Measurements from ENCODE around the gene SLC27A1. TPM values are rescaled to one million over a fixed set of nuclear protein-coding genes. Genes with fewer than 3 reads are reported as not detected.
"Not testable (repeated sequence)": the region's sequence is repeated elsewhere in the genome, so short reads cannot be mapped to it uniquely, and the experiment has no call there.

Gene SLC27A1
- total RNA-seq, 1 experiment from 2014 or later, result 12.2 TPM

DNA sequence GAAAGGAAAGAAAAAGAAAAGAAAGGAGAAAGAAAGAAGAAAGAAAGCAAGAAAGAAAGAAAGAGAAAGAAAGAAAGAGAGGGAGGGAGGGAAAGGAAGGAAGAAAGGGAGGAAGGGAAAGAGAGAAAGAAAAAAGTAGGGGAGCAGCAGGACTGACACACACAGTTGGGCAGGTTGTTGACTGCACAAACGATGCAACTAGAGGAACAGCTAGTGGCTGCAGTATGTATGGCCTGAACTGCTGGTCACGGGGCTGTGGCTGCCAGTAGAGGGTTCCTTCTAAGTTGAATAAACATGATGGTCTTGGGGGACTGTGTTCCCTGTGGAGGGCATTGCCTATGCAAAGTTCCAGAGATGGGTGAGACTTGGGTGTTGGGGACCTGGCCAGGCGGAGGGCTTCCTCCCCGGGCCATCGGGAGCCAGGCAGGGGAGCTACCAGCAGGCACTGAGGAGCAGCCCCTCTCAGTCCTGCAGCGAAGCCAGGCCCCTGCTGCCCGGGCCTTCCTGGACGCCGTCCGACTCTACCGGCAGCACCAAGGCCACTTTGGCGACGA, 68.4 kb downstream of the SLC27A1 start:
- DNase-seq (ENCODE audit: low read depth), result no peak

GRCh38 chr19:17539238-17540117, 69.2 kb downstream of the SLC27A1 start:
- DNase-seq (ENCODE audit: low read depth), result peak; percentile 90

GRCh38 chr19:17540174-17540573, 69.8 kb downstream of the SLC27A1 start:
- DNase-seq (ENCODE audit: low read depth), result no peak

- DNase-seq (ENCODE audit: low read depth), result no peak
Observed at GRCh38 chr19:17541184-17541759, 70.9 kb downstream of the SLC27A1 start.

DNA sequence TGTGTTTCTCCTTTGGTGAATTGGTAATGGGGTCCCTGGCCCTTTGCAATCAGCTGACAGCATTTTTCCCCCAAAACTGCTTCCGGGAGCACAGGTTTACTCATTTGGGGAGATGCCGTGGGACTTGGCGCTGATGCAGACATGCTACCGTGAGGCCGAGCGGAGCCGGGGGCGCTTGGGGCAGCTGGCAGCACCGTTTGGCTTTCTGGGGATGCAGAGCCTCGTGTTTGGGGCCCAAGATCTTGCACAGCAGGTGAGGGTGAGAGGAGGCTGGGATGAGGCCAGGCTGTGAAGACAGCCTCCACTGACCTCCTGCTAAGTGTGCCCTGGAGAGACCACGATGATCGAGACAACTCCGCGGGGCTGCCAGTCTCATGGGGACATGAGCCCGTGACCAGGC, 71.7 kb downstream of the SLC27A1 start:
- DNase-seq (ENCODE audit: low read depth), result no peak

DNA sequence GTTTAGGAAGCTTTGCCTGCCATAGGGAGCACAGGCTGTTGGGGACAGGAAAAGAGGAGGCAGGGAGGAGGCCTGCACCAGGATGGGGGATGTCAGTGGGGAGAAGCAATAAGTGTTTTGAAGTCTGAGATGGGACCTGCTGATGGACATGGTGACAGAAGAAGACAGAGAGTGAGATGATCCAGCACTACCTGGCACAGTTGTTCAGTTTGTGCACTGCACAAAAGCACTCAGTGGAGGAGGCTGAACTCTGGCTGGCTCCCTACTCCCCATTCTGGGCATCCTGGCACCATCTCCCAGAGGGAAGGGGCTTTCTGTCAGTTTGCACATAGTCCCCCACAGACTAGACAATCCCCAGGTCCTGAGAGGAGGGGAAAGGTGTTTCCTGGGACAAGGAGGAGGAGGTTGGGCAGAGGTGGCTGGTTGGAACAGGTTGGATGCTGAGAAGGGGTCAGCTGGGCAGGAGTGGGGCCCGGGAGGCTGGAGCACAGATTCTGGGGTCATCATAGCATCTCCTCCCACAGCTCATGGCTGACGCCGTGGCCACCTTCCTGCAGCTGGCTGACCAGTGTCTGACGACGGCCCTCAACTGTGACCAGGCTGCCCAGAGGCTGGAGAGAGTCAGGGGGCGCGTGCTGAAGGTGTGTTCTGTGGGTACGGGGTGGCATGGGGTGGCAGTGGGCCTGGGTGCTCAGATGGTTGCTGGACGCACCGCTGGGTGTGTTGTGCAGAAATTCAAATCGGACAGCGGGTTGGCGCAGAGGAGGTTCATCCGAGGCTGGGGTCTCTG, 72.7 kb downstream of the SLC27A1 start:
- DNase-seq (ENCODE audit: low read depth), result no peak

DNA sequence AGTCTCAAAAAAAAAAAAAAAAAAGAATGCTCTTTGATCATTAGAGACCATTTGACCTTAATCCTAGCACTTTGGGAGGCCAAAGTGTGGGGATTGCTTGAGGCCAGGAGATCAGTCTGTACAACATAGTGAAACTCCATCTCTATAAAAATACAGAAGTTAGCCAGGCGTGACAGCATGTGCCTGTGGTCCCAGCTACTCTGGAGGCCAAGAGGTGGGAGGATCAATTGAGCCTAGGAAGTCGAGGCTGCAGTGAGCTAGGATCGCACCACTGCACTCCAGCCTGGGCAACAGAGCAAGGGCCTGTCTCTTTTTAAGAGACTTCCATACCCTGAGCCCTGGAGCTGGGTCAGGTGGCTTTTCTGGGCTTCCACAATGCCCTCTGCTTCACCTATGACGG, 73.7 kb downstream of the SLC27A1 start:
- DNase-seq (ENCODE audit: low read depth), result no peak

DNA sequence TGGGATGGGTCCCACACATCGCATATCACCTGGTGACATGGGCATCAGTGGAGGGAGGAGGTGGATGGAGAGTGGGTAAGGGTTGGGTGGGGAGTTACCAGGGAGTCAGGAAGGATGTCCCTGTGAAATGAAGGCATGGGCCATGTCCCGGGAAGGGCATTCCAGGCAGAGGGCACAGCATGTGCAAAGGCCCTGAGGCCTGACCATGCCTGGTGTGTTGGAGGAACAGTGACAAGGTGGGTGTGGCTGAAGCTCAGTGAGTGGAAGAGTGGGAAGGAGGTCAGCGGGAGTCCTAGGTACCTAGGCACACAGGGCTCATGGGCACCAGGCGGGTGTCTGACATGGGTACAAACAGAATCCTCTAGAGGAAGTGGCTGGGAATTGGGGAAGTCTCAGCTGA, 74.1 kb downstream of the SLC27A1 start:
- no peak for DNase-seq (ENCODE audit: low read depth)

GRCh38 chr19:17548145-17548544, 77.8 kb downstream of the SLC27A1 start:
- no peak for DNase-seq (ENCODE audit: low read depth)

- no peak for DNase-seq (ENCODE audit: low read depth)
Observed at GRCh38 chr19:17549085-17549740, 78.9 kb downstream of the SLC27A1 start.

GRCh38 chr19:17550076-17550667, 79.8 kb downstream of the SLC27A1 start:
- no peak for DNase-seq (ENCODE audit: low read depth)

- DNase-seq (ENCODE audit: low read depth), result not testable (repeated sequence)
Observed at GRCh38 chr19:17552735-17553134, 82.4 kb downstream of the SLC27A1 start.

DNA sequence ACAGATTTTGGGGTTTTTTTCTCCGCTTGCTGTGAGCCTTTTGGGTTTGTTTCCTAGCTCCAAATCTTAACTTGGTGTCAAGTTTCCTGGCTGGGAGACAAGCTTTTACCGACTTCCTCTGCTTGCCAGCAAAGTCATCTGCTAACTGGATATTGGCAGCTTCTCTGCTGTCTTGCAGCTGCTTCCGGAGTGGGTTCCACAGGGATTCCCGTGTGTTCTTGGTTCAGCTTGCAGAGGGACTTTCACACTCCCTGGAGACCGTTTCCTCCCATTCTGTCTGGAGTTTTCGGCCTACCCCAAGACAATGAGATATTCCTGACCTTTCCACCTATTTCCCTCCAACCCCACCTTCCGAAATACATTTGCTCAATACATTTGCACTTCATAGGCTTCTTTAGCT, 82.9 kb downstream of the SLC27A1 start:
- DNase-seq (ENCODE audit: low read depth), result peak; percentile 91

GRCh38 chr19:17554968-17555479, 84.7 kb downstream of the SLC27A1 start:
- DNase-seq (ENCODE audit: low read depth), result no peak

DNA sequence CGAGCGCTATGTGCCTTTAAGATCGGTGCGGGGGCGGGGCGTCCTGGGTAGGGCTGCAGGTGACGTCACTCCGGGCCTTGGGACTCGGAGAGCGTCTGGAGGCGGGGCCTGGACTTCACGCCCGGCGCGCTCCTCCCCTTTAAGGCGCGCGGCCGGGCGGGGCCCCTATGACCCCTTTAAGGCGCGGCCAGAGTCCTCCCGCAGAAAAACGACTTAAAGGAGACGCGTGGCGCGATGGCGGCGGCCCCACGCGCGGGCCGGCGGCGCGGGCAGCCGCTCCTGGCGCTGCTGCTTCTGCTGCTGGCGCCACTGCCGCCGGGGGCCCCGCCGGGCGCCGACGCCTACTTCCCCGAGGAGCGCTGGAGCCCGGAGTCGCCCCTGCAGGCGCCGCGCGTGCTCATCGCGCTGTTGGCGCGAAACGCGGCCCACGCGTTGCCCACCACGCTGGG, 85.2 kb downstream of the SLC27A1 start, which contains the start of gene COLGALT1:
Gene COLGALT1 (plus strand): TSS at position 170 of the 449 bp plus-strand sequence. CDS start 65 bp downstream, at position 235.
- DNase-seq (ENCODE audit: low read depth), result peak; percentile 96

Other genes starting within 250 kb of the SLC27A1 start
- 7.9 and 9.7 TPM in 2 replicates for gene OCEL1, start 244.3 kb upstream of the SLC27A1 start, total RNA-seq (2014; rRNA removed; shearing (Covaris generic))
- 35.5 and 56.4 TPM in 2 replicates for gene NR2F6, start 224.6 kb upstream of the SLC27A1 start, total RNA-seq (2014; rRNA removed; shearing (Covaris generic))
- gene USHBP1, start 205.8 kb upstream of the SLC27A1 start, total RNA-seq (2014; rRNA removed; shearing (Covaris generic)), result not detected in 2 replicates
- 121 and 122 TPM in 2 replicates for gene BABAM1, start 203.1 kb upstream of the SLC27A1 start, total RNA-seq (2014; rRNA removed; shearing (Covaris generic))
- gene ANKLE1, start 188.6 kb upstream of the SLC27A1 start, total RNA-seq (2014; rRNA removed; shearing (Covaris generic)), result 0.69 and 0.71 TPM in 2 replicates
- 19.1 and 30.2 TPM in 2 replicates for gene ABHD8, start 167.1 kb upstream of the SLC27A1 start, total RNA-seq (2014; rRNA removed; shearing (Covaris generic))
- gene MRPL34, start 164.7 kb upstream of the SLC27A1 start, total RNA-seq (2014; rRNA removed; shearing (Covaris generic)), result 73.2 and 83.3 TPM in 2 replicates
- 40.5 and 50.3 TPM in 2 replicates for gene DDA1, start 161.0 kb upstream of the SLC27A1 start, total RNA-seq (2014; rRNA removed; shearing (Covaris generic))
- 3.5 and 5.6 TPM in 2 replicates for gene ANO8, start 135.7 kb upstream of the SLC27A1 start, total RNA-seq (2014; rRNA removed; shearing (Covaris generic))
- 9.6 and 16.8 TPM in 2 replicates for gene GTPBP3, start 133.0 kb upstream of the SLC27A1 start, total RNA-seq (2014; rRNA removed; shearing (Covaris generic))
- 0.05 TPM in 1 of 2 replicates, not detected in the other for gene PLVAP, start 93.2 kb upstream of the SLC27A1 start, total RNA-seq (2014; rRNA removed; shearing (Covaris generic))
- 0.47 TPM in 1 of 2 replicates, not detected in the other for gene CCDC194, start 76.3 kb upstream of the SLC27A1 start, total RNA-seq (2014; rRNA removed; shearing (Covaris generic))
- gene BST2, start 64.9 kb upstream of the SLC27A1 start, total RNA-seq (2014; rRNA removed; shearing (Covaris generic)), result 490 and 600 TPM in 2 replicates
- 144 and 151 TPM in 2 replicates for gene MVB12A, start 50.5 kb upstream of the SLC27A1 start, total RNA-seq (2014; rRNA removed; shearing (Covaris generic))
- 0.25 TPM in 1 of 2 replicates, not detected in the other for gene TMEM221, start 21.9 kb upstream of the SLC27A1 start, total RNA-seq (2014; rRNA removed; shearing (Covaris generic))
- gene NXNL1, start 9.6 kb upstream of the SLC27A1 start, total RNA-seq (2014; rRNA removed; shearing (Covaris generic)), result not detected in 2 replicates
- gene PGLS, start 41.1 kb downstream of the SLC27A1 start, total RNA-seq (2014; rRNA removed; shearing (Covaris generic)), result 53.3 and 66.8 TPM in 2 replicates
- gene COLGALT1, start 85.1 kb downstream of the SLC27A1 start, total RNA-seq (2014; rRNA removed; shearing (Covaris generic)), result 104 and 150 TPM in 2 replicates
- gene UNC13A, start 217.8 kb downstream of the SLC27A1 start, total RNA-seq (2014; rRNA removed; shearing (Covaris generic)), result 0.05 TPM in 1 of 2 replicates, not detected in the other
- gene MAP1S, start 249.0 kb downstream of the SLC27A1 start, total RNA-seq (2014; rRNA removed; shearing (Covaris generic)), result 16.8 and 17.0 TPM in 2 replicates